NOMO-1 (cell line): ENCODE data around the gene RBL1.
"Not testable (repeated sequence)": the region's sequence is repeated elsewhere in the genome, so short reads cannot be mapped to it uniquely, and the experiment has no call there.

Source experiments
- DNase-seq, 2 experiments: peaks; one replicate each; lab custom pipeline; 2025; ENCODE audit not compliant: unreplicated experiment in 2 of 2; lab: John Stamatoyannopoulos, UW

The RBL1 gene

GRCh38 chr20:37001634-37002033 is 94.2 kb downstream of the RBL1 start:
- not testable (repeated sequence) for DNase-seq

GRCh38 chr20:37000171-37000570 is 95.6 kb downstream of the RBL1 start:
- not testable (repeated sequence) for DNase-seq

- DNase-seq = no peak
Measured at GRCh38 chr20:36998652-36999051, 97.1 kb downstream of the RBL1 start.

- DNase-seq = no peak
Measured at GRCh38 chr20:36997121-36997520, 98.7 kb downstream of the RBL1 start.

GRCh38 chr20:36994221-36994620 is 101.6 kb downstream of the RBL1 start:
- DNase-seq = not testable (repeated sequence)

GRCh38 chr20:36992802-36993334 is 102.9 kb downstream of the RBL1 start:
- DNase-seq = no peak

- DNase-seq = peak; percentile 17 to 24
Measured at GRCh38 chr20:36991703-36992102, 104.1 kb downstream of the RBL1 start.

GRCh38 chr20:36989797-36990196 is 106.0 kb downstream of the RBL1 start:
- peak; percentile 81 to 82 for DNase-seq

GRCh38 chr20:36988494-36988966 is 107.3 kb downstream of the RBL1 start:
- DNase-seq = peak; percentile 65 to 83

GRCh38 chr20:36984257-36984638 is 111.5 kb downstream of the RBL1 start:
- no peak for DNase-seq

- peak; percentile 19 to 50 for DNase-seq
Measured at GRCh38 chr20:36975099-36975818, 120.5 kb downstream of the RBL1 start.

- DNase-seq = no peak
Measured at GRCh38 chr20:36974660-36975059, 121.1 kb downstream of the RBL1 start.

GRCh38 chr20:36971103-36971502 is 124.7 kb downstream of the RBL1 start:
- no peak for DNase-seq

GRCh38 chr20:36969478-36970186 is 126.2 kb downstream of the RBL1 start:
- DNase-seq = peak; percentile 5 to 22

- peak in 1 of 2 experiments; percentile 24 for DNase-seq
Measured at GRCh38 chr20:36969051-36969450, 126.7 kb downstream of the RBL1 start.

GRCh38 chr20:36967636-36968035 is 128.2 kb downstream of the RBL1 start:
- DNase-seq = no peak

GRCh38 chr20:36966965-36967364 is 128.8 kb downstream of the RBL1 start:
- not testable (repeated sequence) for DNase-seq

GRCh38 chr20:36962354-36962941 is 133.3 kb downstream of the RBL1 start:
- not testable (repeated sequence) for DNase-seq

- DNase-seq = no peak
Measured at GRCh38 chr20:36959242-36959641, 136.6 kb downstream of the RBL1 start.

- DNase-seq = peak; percentile 90 to 99
Measured at GRCh38 chr20:36957875-36958667, 137.7 kb downstream of the RBL1 start.

- no peak for DNase-seq
Measured at GRCh38 chr20:36956674-36957073, 139.1 kb downstream of the RBL1 start.
